MM.1S (cell line): ENCODE data around the gene ATG5.

Experiments
- CTCF ChIP-seq: fragments of 300-600 bp; sonication (generic); IDR thresholded peaks from 2 replicates; pipeline ENCODE4 v1.5.1; 2016; ENCODE audit warnings: antibody characterized with exemption, low read length, mixed read lengths
- EZH2phosphoT487 ChIP-seq: fragments of 300-600 bp; sonication (generic); IDR thresholded peaks from 2 replicates; pipeline ENCODE4 v1.6.1; 2018; ENCODE audit warnings: antibody characterized with exemption, low read length

GRCh38 chr6:106160189-106160588 lies 165.4 kb downstream of the ATG5 start:
- TF ChIP-seq CTCF (no peak), EZH2phosphoT487 (no peak)
